CD4-positive, alpha-beta memory T cell (primary cell): ENCODE results near the gene GJB1. TPM values are rescaled to one million over a fixed set of nuclear protein-coding genes. Genes with fewer than 3 reads are reported as not detected.

ENCODE experiments used
- CTCF ChIA-PET: fragments of 350-600 bp; sonication (Branson Sonifier 250); formaldehyde crosslinking; loops from one replicate; lab custom pipeline; 2021; ENCODE audit warnings: inconsistent platforms; ENCODE audit not compliant: partially characterized antibody; lab: Charles Lee
- POLR2A ChIA-PET: fragments of 350-600 bp; sonication (Branson Sonifier 250); formaldehyde crosslinking; loops from one replicate; lab custom pipeline; 2021; ENCODE audit not compliant: partially characterized antibody; lab: Charles Lee
- DNase-seq, 5 donors: peaks; one replicate each; pipeline versions ENCODE4 v3.0.0 to v3.0.0-alpha.2; 2020 to 2022; ENCODE audit warnings: mixed read lengths in 1 of 5
- H3K27ac ChIP-seq: one replicate; pipeline ENCODE4 v1.7.0; 2013; ENCODE audit warnings: low read depth, low read length
- H3K27me3 ChIP-seq: 2 replicates; pipeline ENCODE4 v1.7.0; 2013; ENCODE audit warnings: mild to moderate bottlenecking, low read length, moderate library complexity; ENCODE audit not compliant: insufficient read depth
- H3K36me3 ChIP-seq: 2 replicates; pipeline ENCODE4 v1.7.0; 2013; ENCODE audit warnings: mild to moderate bottlenecking, low read length, moderate library complexity; ENCODE audit not compliant: insufficient read depth
- H3K4me1 ChIP-seq: 2 replicates; pipeline ENCODE4 v1.7.0; 2013; ENCODE audit warnings: mild to moderate bottlenecking, low read length, moderate library complexity; ENCODE audit not compliant: insufficient read depth
- H3K4me3 ChIP-seq, 2 donors: one replicate each; pipeline ENCODE4 v1.7.0; 2013; ENCODE audit warnings: low read length in 2 of 2, mild to moderate bottlenecking in 1 of 2
- H3K9me3 ChIP-seq, 2 donors: one replicate each; pipeline ENCODE4 v1.7.0; 2013; ENCODE audit warnings: low read length in 2 of 2, control low read depth in 1 of 2; ENCODE audit not compliant: control insufficient read depth in 1 of 2
- H3K27ac Mint-ChIP-seq, 7 donors: one replicate each; pipeline ENCODE4 v1.8.0; 2020 to 2021; ENCODE audit warnings: mixed read lengths in 7 of 7, mild to moderate bottlenecking in 6 of 7, inconsistent platforms in 3 of 7, moderate library complexity in 3 of 7
- H3K27me3 Mint-ChIP-seq, 2 donors: one replicate each; pipeline ENCODE4 v1.8.0; 2020 to 2021; ENCODE audit warnings: mixed read lengths in 2 of 2
- H3K36me3 Mint-ChIP-seq, 2 donors: one replicate each; pipeline ENCODE4 v1.8.0; 2020 to 2021; ENCODE audit warnings: mixed read lengths in 2 of 2, inconsistent platforms in 1 of 2, mild to moderate bottlenecking in 1 of 2
- H3K4me1 Mint-ChIP-seq, 4 donors: one replicate each; pipeline ENCODE4 v1.8.0; 2020 to 2021; ENCODE audit warnings: mixed read lengths in 4 of 4, mild to moderate bottlenecking in 1 of 4
- H3K4me3 Mint-ChIP-seq, 8 donors: one replicate each; pipeline ENCODE4 v1.8.0; 2020 to 2021; ENCODE audit warnings: mixed read lengths in 8 of 8, mild to moderate bottlenecking in 7 of 8, moderate library complexity in 6 of 8, inconsistent platforms in 3 of 8
- H3K9me3 Mint-ChIP-seq, 8 donors: one replicate each; pipeline ENCODE4 v1.8.0; 2020 to 2021; ENCODE audit warnings: mixed read lengths in 8 of 8, mild to moderate bottlenecking in 5 of 8, inconsistent platforms in 3 of 8, moderate library complexity in 1 of 8
- intact Hi-C: fragments of 100-400 bp; cut with micrococcal nuclease; formaldehyde crosslinking; loops from one replicate; pipeline ENCODE4 v1.15.1; 2023
- polyA plus RNA-seq, 2 donors: library from polyadenylated mRNA; unstranded; fragments of 300-500 nt; fragmentation: Illumina TruSeq; gene quantifications; one replicate each; pipeline ENCODE4 v1.2.3, GENCODE V29; 2021
- total RNA-seq, 2 experiments: library from RNA; stranded (reverse); gene quantifications; one replicate each; pipeline ENCODE4 v1.2.3, GENCODE V29; 2021

The GJB1 gene
- total and polyA plus RNA-seq, 4 experiments from 2014 or later: not detected

- intact Hi-C loops: no loop called here
- DNase-seq: no peak
- H3K4me3 ChIP-seq: no peak overlapping the region
- no peaks in the 10 kb centered on the region for H3K27me3 ChIP-seq
- H3K4me1 ChIP-seq: no peaks in the 10 kb centered on the region
- ChIA-PET POLR2A (no interaction called here), CTCF (no interaction called here)
- Mint-ChIP-seq H3K9me3 (no peaks in the 10 kb centered on the region), H3K4me1 (peaks cover 0 to 1% (median 0%) of the 10 kb centered on the region in 4 donors), H3K36me3 (peaks cover 26 to 43% of the 10 kb centered on the region in 2 donors), H3K27me3 (no peaks in the 10 kb centered on the region), H3K27ac (no peak overlapping the region), H3K4me3 (no peak overlapping the region)
- H3K9me3 ChIP-seq: no peaks in the 10 kb centered on the region
- H3K27ac ChIP-seq: no peak overlapping the region
- H3K36me3 ChIP-seq: peaks cover 8% of the 10 kb centered on the region
These were observed 18.3 kb downstream of the GJB1 start for GRCh38 chrX:71241301-71241700.

- Histone ChIP-seq H3K36me3 (peaks cover 8% of the 10 kb centered on the region), H3K9me3 (no peaks in the 10 kb centered on the region), H3K27me3 (no peaks in the 10 kb centered on the region), H3K4me1 (no peaks in the 10 kb centered on the region), H3K27ac (no peak overlapping the region), H3K4me3 (no peak overlapping the region)
- intact Hi-C loops: no loop called here
- peaks cover 32 to 57% of the 10 kb centered on the region in 2 donors for H3K36me3 Mint-ChIP-seq
- CTCF ChIA-PET: no interaction called here
- H3K27ac Mint-ChIP-seq: no peak overlapping the region
- POLR2A ChIA-PET: interaction anchor here (1.3 kb wide), 1 partner anchor 9 kb away, joined by 4 read pairs; the partner anchor contains the start of gene ZMYM3
- DNase-seq: no peak
- H3K4me3 Mint-ChIP-seq: no peak overlapping the region
- no peaks in the 10 kb centered on the region for H3K27me3 Mint-ChIP-seq
- no peaks in the 10 kb centered on the region for H3K9me3 Mint-ChIP-seq
- H3K4me1 Mint-ChIP-seq: peaks cover 0 to 1% (median 0%) of the 10 kb centered on the region in 4 donors
These were observed 21.5 kb downstream of the GJB1 start for GRCh38 chrX:71244359-71245128.

- H3K27ac Mint-ChIP-seq: no peak overlapping the region
These were observed 22.1 kb downstream of the GJB1 start for GRCh38 chrX:71245159-71245558.

GRCh38 chrX:71250841-71251240 lies 27.8 kb downstream of the GJB1 start:
- ChIA-PET POLR2A (interaction anchor here (1.8 kb wide), 1 partner anchor 115 kb away, joined by 8 read pairs; the partner anchor contains the start of gene TAF1), CTCF (interaction anchor here (1.1 kb wide), 1 partner anchor 33 kb away, joined by 3 read pairs; the partner anchor contains the start of gene NONO)
- H3K4me3 ChIP-seq: no peak overlapping the region
- peaks cover 0 to 2% (median 0%) of the 10 kb centered on the region in 8 donors for H3K9me3 Mint-ChIP-seq
- no peak for DNase-seq
- H3K36me3 ChIP-seq: peaks cover 3% of the 10 kb centered on the region
- H3K27me3 Mint-ChIP-seq: no peaks in the 10 kb centered on the region
- no peaks in the 10 kb centered on the region for H3K9me3 ChIP-seq
- H3K27ac ChIP-seq: no peak overlapping the region
- H3K27ac Mint-ChIP-seq: peak overlapping the region in 1 of 7 donors; percentile 68
- peaks cover 10 to 25% of the 10 kb centered on the region in 2 donors for H3K36me3 Mint-ChIP-seq
- H3K27me3 ChIP-seq: no peaks in the 10 kb centered on the region
- H3K4me1 ChIP-seq: peaks cover 25% of the 10 kb centered on the region
- H3K4me1 Mint-ChIP-seq: peaks cover 5 to 30% (median 13%) of the 10 kb centered on the region in 4 donors
- no peak overlapping the region for H3K4me3 Mint-ChIP-seq
- intact Hi-C loops: loop anchor here (5.0 kb wide), 1 partner anchor 54 kb away; no protein-coding TSS in a partner anchor

More at GRCh38 chrX:71245159-71245558, 22.1 kb downstream of the GJB1 start:
- CTCF ChIA-PET: no interaction called here
- H3K4me3 ChIP-seq: no peak overlapping the region
- intact Hi-C loops: no loop called here
- no peaks in the 10 kb centered on the region for H3K9me3 Mint-ChIP-seq
- no peak overlapping the region for H3K27ac ChIP-seq
- no peaks in the 10 kb centered on the region for H3K27me3 Mint-ChIP-seq
- H3K9me3 ChIP-seq: no peaks in the 10 kb centered on the region
- DNase-seq: no peak
- peaks cover 32 to 56% of the 10 kb centered on the region in 2 donors for H3K36me3 Mint-ChIP-seq
- no peak overlapping the region for H3K4me3 Mint-ChIP-seq
- no peaks in the 10 kb centered on the region for H3K4me1 ChIP-seq
- H3K4me1 Mint-ChIP-seq: peaks cover 0 to 1% (median 0%) of the 10 kb centered on the region in 4 donors
- H3K36me3 ChIP-seq: peaks cover 8% of the 10 kb centered on the region
- POLR2A ChIA-PET: no interaction called here
- H3K27me3 ChIP-seq: no peaks in the 10 kb centered on the region

GRCh38 chrX:71251466-71251973 lies 28.5 kb downstream of the GJB1 start:
- Mint-ChIP-seq H3K36me3 (peaks cover 10 to 24% of the 10 kb centered on the region in 2 donors), H3K4me1 (peaks cover 5 to 32% (median 13%) of the 10 kb centered on the region in 4 donors), H3K27ac (peak overlapping the region in 4 of 7 donors; percentile 13 to 68 (median 36)), H3K27me3 (no peaks in the 10 kb centered on the region), H3K4me3 (peak overlapping the region in 2 of 8 donors; percentile 22 to 52), H3K9me3 (peaks cover 0 to 2% (median 0%) of the 10 kb centered on the region in 8 donors)
- intact Hi-C loops: loop anchor here (5.0 kb wide), 1 partner anchor 54 kb away; no protein-coding TSS in a partner anchor
- POLR2A ChIA-PET: interaction anchor here (1.8 kb wide), 1 partner anchor 115 kb away, joined by 8 read pairs; the partner anchor contains the start of gene TAF1
- no peak for DNase-seq
- Histone ChIP-seq H3K27ac (no peak overlapping the region), H3K4me3 (no peak overlapping the region), H3K4me1 (peaks cover 25% of the 10 kb centered on the region), H3K9me3 (no peaks in the 10 kb centered on the region), H3K36me3 (no peaks in the 10 kb centered on the region), H3K27me3 (no peaks in the 10 kb centered on the region)
- CTCF ChIA-PET: interaction anchor here (1.1 kb wide), 1 partner anchor 32 kb away, joined by 3 read pairs; the partner anchor contains the start of gene NONO

- Histone ChIP-seq H3K9me3 (no peaks in the 10 kb centered on the region), H3K27ac (no peak overlapping the region), H3K27me3 (no peaks in the 10 kb centered on the region), H3K36me3 (no peaks in the 10 kb centered on the region), H3K4me1 (peaks cover 25% of the 10 kb centered on the region), H3K4me3 (no peak overlapping the region)
- Mint-ChIP-seq H3K9me3 (peaks cover 0 to 2% (median 0%) of the 10 kb centered on the region in 8 donors), H3K27me3 (no peaks in the 10 kb centered on the region), H3K36me3 (peaks cover 10 to 17% of the 10 kb centered on the region in 2 donors), H3K4me1 (peaks cover 5 to 32% (median 13%) of the 10 kb centered on the region in 4 donors), H3K27ac (peak overlapping the region in 1 of 7 donors; percentile 23), H3K4me3 (peak overlapping the region in 4 of 8 donors; percentile 22 to 52 (median 35))
- ChIA-PET CTCF (no interaction called here), POLR2A (interaction anchor here (1.8 kb wide), 1 partner anchor 114 kb away, joined by 8 read pairs; the partner anchor contains the start of gene TAF1)
- intact Hi-C loops: loop anchor here (5.0 kb wide), 1 partner anchor 55 kb away; no protein-coding TSS in a partner anchor
- DNase-seq: no peak
These were observed 29.2 kb downstream of the GJB1 start for GRCh38 chrX:71252221-71252620.
